ENCODE measurements around the gene NAT16. TPM values are rescaled to one million over a fixed set of nuclear protein-coding genes. Genes with fewer than 3 reads are reported as not detected.
"Not testable (repeated sequence)": the region's sequence is repeated elsewhere in the genome, so short reads cannot be mapped to it uniquely, and the experiment has no call there.

Gene NAT16
- total RNA-seq, 1 experiment from 2014 or later = 0.93 TPM

GRCh38 chr7:101156866-101157589 is 23.1 kb downstream of the NAT16 start:
- no peak for DNase-seq (ENCODE audit: low spot score)

GRCh38 chr7:101156277-101156676 is 23.8 kb downstream of the NAT16 start:
- no peak for DNase-seq (ENCODE audit: low spot score)

GRCh38 chr7:101155303-101155702 is 24.8 kb downstream of the NAT16 start:
- no peak for DNase-seq (ENCODE audit: low spot score)

- DNase-seq (ENCODE audit: low spot score) = no peak
These were observed 25.4 kb downstream of the NAT16 start for GRCh38 chr7:101154693-101155102.

- peak; percentile 92 for DNase-seq (ENCODE audit: low spot score)
These were observed 26.0 kb downstream of the NAT16 start, which contains the start of gene AP1S1 for GRCh38 chr7:101153969-101154692. TSS of gene AP1S1 (plus strand) at chr7:101154476. CDS start at chr7:101154515, 39 bp downstream.

GRCh38 chr7:101151908-101152651 is 28.0 kb downstream of the NAT16 start:
- DNase-seq (ENCODE audit: low spot score) = no peak

GRCh38 chr7:101140746-101141382 is 39.2 kb downstream of the NAT16 start:
- DNase-seq (ENCODE audit: low spot score) = no peak

- no peak for DNase-seq (ENCODE audit: low spot score)
These were observed 39.8 kb downstream of the NAT16 start for GRCh38 chr7:101140339-101140699.

- DNase-seq (ENCODE audit: low spot score) = peak; percentile 98
These were observed 41.8 kb downstream of the NAT16 start for GRCh38 chr7:101138213-101138870.

- DNase-seq (ENCODE audit: low spot score) = no peak
These were observed 42.4 kb downstream of the NAT16 start for GRCh38 chr7:101137651-101138212.

GRCh38 chr7:101134399-101134980 is 45.6 kb downstream of the NAT16 start:
- no peak for DNase-seq (ENCODE audit: low spot score)

- no peak for DNase-seq (ENCODE audit: low spot score)
These were observed 46.3 kb downstream of the NAT16 start for GRCh38 chr7:101133621-101134398.

- not testable (repeated sequence) for DNase-seq (ENCODE audit: low spot score)
These were observed 47.2 kb downstream of the NAT16 start for GRCh38 chr7:101132626-101133600.

- DNase-seq (ENCODE audit: low spot score) = no peak
These were observed 50.4 kb downstream of the NAT16 start for GRCh38 chr7:101129603-101130117.

GRCh38 chr7:101128040-101128834 is 51.9 kb downstream of the NAT16 start:
- DNase-seq (ENCODE audit: low spot score) = peak; percentile 60

GRCh38 chr7:101127460-101128039 is 52.5 kb downstream of the NAT16 start:
- no peak for DNase-seq (ENCODE audit: low spot score)
